Forelimb muscle (tissue), 1 donor: ENCODE measurements around the gene ABHD16A. TPM values are rescaled to one million over a fixed set of nuclear protein-coding genes. Genes with fewer than 3 reads are reported as not detected.

Experiments
- DNase-seq: peaks from one replicate; pipeline ENCODE4 v3.0.0-alpha.2; 2013; ENCODE audit warnings: low read depth
- polyA plus RNA-seq: library from polyadenylated mRNA; unstranded; fragments of 120-200 nt; gene quantifications from one replicate; pipeline ENCODE4 v1.2.1, GENCODE V29; 2013; ENCODE audit not compliant: insufficient read length

ABHD16A gene
- polyA plus RNA-seq, 1 donor, result 43.8 TPM

DNA sequence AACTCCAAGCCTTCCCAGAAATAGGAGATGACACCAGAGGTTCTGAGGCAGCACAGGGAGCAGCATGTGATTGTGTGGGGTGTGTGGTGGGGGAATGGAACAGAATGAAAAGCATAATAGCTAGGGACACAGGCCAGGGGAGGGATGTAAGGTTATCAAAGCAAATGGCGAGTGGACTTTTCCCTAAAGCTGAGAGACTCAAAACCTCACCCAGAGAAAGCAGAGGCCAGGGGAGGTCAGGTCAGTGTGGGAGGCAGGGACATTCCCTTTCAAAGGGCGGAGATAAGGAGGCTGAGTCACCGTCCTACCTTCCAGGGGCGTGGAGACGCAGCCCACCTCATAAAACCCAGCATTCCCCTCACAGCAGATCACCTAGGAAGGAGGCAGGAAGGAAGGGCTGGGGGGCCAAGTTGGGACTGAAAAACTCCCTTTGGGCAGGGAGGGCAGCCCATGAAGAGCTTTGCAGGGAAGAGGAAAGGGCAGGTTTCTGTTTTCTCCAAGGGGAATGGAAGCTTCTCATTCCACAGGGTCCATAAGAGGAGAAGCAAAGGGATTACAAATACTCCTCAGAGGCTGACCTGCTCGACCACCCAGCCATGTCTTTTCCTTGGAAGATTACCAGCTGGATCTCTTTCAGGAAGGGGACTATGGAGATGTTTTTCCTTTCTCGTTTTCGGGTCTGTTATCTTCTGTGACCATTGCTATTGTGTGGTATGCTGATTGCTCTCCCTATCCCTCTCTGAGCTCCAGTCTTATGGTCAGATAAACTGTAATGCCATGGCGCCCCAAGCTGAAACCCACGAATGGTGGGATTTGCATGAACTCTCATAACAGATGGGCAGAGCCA lies 12.7 kb downstream of the ABHD16A start:
- no peak for DNase-seq

DNA sequence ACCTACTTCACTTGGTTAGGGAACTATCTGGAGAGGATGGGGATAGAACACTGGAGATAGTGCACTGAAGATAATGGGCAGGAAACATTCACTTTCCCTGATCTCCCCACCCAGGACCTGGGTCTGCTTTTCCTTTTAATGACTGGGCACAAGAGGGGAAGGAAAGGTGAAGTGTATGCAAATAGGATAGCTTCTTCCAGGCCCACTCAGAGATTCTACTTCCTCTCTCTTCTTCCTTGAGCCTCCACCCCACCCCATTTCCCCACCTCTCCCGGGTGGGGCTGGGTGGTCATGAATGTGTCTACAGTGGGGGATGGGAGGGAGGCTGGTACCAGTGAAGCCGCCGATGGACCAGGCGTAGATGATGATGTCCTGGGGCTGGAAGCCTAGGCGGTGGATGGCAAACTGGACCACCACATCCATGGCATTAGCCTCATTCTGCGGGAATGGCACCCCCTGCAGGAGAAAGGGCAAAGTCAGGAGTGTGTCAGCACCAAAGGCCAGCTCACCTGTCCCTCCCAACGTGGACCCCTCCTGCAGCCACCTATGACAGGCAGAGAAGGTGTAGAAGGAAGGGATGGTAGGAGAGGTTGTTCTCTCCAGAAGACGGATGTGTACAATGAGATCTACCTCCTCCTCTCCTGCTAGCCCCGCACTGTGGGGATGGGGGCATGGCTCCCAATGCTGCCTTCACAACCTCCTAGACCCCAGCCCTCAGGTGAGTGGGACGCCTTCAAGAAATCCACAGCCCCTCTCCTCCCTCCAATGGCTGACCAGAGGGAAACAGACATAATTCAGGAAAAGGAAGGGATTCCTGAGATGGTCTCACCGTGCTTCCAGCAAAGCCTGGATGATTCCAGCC lies 13.6 kb downstream of the ABHD16A start:
- no peak for DNase-seq

DNA sequence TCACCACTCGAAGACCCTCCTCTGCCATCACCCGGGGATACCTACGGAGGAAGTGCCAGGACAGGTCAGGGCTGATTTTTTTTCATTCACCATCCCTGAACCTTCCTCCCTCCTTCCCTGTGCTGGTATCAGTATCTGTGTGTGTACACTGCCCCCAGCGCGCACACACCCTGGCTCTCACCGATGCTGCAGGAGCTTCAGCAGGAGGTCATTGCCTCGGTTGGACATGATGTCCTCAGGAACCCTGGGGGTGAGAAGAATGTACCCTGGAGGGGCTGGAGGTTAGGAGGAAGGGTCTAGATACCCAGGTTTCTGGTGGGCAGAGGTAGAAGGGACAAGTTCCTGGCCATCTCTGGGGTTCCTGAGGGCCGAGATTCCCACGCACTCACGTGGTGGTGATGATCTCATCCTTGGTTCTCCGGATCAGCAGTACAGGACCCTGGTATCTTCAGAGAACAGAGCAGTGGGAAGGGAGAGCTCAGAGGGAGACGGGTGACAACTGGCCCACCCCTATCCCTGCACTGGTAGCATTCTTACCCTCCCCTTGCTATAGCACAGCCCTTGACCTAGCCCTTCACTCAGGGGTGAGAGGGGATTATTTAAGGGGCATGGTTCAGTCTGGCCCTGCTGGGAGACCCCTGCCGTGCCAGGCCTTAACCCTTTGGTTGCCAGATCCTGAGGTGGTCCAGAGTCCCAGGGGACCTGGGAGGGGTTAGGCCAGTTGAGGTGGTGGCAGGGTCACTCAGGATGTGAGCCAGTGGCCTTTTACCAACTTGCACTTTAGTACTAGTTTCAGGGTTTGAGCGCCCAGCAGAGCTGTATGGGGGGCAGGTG lies 15.0 kb downstream of the ABHD16A start:
- DNase-seq, result no peak

DNA sequence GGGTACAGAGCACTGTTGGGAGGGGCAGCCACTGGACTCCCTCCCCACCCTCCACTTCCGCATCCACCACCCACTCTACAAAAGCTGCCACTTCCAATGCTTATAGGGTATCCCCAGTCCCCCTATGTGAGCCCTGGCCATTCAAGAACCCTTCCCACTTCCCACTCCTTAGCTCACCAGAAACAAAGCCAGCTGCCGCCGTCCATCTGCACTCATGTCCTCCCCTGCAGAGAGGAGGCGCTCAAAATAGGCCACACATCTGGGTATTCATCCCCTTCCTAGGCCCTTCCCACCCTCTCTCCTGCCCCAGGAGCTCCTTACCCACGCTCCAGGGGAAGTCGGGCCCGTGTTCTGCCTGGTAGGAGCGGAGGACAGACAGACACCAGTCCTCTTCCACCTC lies 15.8 kb downstream of the ABHD16A start:
- DNase-seq, result no peak

DNA sequence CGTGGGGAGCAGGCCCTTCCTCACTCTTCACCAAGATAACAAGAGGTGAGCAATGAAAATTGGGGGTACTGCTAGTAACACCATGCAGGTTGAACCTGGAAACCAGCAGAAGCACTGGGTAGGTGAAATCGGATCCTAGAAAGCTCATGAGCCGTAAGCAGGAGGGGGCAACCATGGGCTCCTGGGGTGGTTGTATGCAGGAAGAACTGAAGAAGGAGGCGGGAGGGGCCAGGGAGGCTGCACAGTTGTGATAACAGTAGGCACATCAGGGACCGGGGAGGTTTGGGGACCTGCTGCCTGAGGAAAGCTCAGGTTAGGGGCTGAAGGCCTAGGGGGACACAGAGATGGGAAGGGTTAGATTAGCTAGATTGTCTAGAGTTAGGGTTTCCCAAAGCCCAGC lies 16.6 kb downstream of the ABHD16A start:
- no peak for DNase-seq

DNA sequence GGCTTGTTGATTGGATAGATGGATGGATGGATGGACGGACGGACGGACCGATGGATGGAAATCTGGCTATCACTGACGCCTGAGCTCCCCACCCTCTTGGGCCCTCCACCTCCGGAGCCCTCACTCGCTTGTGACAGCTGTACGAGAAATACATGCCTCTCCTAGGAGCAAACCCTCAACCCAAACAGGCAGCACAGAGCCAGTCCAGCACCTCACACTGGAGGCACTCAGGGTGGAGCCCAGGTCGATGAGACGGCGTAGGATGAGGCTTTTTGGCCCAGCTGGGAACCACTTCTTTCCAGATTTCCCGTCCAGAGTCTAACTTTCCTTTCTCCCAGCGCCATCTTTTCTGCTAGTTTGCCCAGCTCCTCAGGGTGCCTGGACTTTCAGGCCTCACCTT lies 19.5 kb downstream of the ABHD16A start:
- no peak for DNase-seq

DNA sequence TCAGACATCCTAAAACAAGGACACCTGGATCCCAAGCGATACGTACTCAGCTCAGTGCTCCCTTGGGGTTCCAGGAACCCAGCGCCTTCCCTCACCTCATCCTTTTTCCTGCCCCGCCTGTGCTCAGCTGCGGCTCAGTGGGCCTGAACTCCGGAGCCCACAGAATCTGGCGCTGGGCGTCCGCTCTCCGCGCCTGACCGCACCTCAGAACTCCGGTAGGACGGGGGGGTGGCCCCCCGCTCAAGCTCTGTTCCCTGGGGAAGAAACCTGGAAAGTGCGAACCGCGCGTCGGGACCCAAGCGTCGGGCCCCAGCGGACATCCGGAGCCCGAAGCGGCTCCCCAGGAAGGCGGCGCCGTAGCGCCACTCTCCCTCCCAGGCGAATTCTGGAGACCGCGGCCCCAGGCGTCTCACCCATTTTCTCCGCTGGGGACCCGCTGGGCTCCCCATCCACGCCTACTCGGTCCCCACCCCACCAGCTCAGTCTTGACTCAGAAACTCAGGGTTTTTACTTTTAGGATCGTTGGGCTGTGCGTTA lies 21.9 kb downstream of the ABHD16A start:
- DNase-seq, result no peak

DNA sequence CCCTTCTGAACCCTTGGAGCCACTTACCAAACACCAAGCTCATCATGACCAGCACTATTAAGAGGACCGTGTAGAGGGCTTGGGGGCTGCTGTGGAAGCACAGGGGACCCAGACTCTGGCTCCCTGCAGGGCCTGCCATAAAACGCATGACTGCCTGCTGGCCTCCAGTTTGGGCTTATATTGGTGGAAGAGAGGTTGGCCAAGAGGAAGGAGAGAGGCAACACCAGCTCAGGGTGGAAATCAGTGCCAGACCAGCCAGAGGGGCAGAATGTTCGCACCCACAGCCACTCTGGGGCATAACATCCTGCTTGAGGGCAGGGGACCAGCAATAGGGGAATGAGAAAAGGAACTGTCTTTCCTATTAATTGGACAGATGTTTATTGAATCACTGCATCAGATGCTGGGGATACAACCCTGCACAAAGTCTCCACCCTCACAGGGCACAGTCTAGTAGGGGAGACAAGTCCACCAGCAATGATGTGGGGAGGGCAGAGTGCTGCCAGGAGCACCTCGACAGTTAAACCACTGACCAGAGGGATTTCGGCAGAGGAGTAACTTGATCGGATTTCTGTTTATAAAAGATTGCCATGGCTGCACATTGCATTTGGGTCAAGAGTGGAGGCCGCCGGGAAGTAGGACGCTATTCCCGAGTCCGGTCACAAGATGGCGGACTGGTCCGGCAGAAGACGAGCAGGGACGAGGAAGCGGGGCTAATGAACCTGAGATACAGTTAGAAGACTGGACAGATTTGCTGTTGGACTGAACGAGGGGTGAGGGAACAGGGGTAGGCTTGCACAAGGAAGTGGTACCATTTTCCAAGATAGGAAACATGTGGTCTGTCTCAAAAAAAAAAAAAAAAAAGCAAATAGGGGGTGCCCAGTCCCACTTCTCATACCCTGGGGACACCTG lies 22.6 kb downstream of the ABHD16A start, which contains the start of gene LY6G5C:
LY6G5C (minus strand) TSS at position 842 of the 909 bp plus-strand sequence; CDS start at position 148, 694 bp downstream.
- DNase-seq, result peak; percentile 77

DNA sequence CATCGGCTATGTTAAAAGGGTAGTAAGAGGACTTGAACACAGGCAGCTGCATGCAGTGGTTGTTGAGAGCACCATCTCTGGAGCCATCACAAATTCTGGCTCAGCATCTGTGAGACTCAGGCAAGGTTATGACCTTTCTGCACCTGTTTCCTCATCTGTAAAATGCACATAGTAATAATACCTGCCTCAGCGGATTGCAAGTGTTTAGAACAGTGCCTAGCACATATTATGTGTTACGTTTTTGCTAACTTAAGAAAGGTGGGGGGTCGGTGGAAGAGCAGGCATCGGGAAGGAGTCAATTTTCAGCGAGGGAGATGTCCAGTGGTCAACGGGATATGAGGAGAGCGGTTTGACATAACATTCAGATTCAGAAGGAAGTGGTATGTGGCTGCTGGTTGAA lies 25.2 kb downstream of the ABHD16A start:
- DNase-seq, result no peak

DNA sequence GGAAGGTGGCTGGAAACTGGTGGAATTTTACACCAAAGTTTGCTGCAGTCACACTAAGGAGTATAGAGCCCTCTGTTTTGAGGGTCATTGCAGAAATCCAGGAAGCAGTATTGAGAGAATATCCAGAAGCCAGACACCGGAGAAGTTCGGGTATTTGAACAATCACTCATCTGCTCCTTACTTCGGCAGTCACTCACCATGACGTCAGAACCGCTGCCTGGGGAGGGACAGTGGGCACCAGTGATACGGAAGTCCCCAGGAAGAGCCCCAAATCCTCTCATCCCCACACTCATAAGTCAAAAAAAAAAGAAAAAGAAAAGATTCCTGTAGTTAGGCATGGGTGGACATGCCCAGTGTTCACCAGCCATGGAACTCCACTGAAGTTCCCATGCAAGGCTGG lies 26.2 kb downstream of the ABHD16A start:
- DNase-seq, result no peak

DNA sequence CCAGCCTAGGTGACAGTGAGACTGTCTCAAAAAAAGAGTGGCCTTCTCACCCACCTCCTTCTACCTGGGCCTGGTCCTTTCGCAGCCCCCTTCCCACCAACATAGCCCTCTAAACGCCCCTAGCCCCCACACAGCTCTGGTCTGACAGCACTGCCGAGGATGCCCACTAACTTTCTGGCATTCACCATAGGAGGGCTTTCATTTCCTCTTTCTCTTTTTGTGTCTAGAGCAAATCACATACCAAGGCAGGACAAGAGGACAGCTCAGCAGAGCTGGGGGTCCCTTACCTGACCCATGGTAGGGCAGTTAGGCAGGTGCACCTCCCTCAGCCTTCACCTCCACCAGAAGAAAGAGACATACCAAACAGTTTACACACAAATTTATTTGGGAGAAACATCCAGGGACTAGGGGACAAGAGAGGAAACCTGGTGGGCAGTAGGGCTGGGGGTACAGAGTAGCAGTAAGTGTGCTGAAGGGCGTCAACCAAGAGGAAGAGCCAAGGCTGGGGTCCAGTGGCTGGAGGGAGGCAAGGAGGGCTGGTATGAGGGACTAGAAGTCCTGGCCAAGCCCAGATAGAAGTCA lies 26.7 kb downstream of the ABHD16A start:
- no peak for DNase-seq

DNA sequence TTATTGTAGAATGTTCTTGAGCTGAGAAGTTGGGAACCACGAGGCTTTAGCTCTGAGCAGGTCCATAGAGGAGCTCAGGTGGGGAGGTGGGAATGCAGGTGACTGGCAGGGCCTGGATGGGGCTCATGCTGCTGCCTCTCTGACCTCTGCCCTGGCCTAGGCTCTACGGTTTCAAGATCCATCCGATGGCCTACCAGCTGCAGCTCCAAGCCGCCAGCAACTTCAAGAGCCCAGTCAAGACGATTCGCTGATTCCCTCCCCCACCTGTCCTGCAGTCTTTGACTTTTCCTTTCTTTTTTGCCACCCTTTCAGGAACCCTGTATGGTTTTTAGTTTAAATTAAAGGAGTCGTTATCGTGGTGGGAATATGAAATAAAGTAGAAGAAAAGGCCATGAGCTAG lies 33.4 kb downstream of the ABHD16A start, which contains the start of gene LY6G5B:
LY6G5B (plus strand) TSS at position 301 of the 400 bp plus-strand sequence. CDS start 975 bp downstream, outside the sequence.
- DNase-seq, result no peak

DNA sequence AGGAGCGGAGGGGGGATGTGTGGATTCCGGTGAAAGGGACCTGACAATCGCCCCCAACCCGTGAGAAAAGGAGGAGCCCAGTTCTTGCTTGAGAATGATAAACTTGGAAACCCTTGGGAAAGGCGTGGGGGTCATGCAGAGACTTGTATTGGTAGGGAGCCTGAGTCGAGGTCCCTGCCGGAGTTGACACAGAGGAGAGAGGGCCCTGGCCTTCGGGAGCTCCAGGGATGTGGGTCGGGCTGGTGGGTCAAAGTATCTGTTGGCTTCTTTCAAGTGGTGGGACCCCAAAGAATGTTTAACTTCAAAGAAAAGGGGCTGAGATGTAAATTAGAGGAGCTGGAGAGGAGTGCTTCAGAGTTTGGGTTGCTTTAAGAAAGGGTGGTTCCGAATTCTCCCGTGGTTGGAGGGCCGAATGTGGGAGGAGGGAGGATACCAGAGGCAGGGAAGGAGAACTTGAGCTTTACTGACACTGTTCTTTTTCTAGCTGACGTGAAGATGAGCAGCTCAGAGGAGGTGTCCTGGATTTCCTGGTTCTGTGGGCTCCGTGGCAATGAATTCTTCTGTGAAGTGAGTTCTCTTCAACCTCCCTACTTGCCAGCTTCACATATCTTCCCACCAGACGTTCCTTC lies 36.7 kb downstream of the ABHD16A start:
- DNase-seq, result no peak

DNA sequence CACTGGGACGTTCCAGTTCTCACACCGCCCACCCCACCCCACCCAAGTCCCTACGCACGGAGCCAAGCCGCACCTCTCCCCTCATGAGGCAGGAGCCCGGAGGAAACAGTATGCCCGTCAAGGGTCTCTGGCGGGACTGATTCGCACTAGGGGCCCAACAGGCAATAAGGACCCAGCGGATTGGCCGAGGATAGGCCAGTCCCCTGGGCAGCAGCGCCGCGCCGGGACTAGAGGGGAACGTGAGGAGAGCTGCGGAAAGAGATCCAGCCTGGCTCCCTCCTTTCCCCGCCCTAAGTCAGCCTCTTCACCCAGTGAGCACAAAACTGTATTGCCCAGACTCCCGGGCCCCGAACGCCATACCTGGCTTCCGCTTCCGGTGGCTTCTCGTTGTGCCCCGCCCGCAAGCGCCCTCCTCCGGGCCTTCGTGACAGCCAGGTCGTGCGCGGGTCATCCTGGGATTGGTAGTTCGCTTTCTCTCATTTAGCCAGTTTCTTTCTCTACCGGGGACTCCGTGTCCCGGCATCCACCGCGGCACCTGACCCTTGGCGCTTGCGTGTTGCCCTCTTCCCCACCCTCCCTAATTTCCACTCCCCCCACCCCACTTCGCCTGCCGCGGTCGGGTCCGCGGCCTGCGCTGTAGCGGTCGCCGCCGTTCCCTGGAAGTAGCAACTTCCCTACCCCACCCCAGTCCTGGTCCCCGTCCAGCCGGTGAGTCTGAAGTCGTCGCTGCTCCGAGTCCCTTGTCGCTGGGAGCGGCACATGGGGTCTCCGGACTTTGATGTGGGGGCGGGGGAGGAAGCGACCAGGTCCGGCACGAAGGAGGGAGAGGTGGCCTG lies 37.4 kb downstream of the ABHD16A start, which contains the start of gene CSNK2B:
CSNK2B (plus strand) TSS at position 580 of the 836 bp plus-strand sequence. CDS start 752 bp downstream, outside the sequence.
- peak; percentile 95 for DNase-seq

DNA sequence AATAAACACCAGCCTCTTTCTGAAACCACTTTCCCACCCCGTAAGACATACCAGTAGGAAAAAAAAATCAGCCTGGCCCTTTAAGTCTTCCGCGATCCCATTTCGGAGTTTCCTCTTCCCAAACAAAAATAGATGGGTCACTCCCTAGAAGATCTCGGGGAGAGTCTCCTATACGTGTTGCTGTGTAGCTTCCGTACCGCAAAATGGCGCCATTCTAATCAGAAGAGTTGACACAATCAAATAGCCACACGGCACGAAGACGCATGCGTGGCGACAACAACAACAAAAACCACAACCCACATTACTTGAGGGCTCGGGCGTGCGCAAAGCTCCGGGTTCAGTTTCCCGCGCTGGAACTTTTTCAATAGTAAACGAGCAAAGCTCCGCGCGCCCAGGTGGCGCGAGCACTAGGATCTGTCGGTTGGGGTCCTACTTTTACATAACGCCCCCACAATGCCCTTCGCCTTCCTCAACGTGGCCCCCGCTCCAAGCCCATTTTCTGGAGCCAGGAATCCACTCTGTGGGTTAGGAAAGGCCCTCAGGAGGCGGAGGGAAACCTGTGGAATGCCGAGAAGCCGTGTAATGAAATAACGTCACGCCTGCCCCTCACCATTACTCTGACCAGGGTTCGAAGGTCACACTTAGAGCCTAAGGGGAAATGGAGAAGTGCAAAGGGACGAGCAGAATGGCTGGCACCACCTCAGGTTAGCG lies 38.2 kb downstream of the ABHD16A start, which contains the start of gene GPANK1:
GPANK1 (minus strand) TSS at position 208 of the 711 bp plus-strand sequence. CDS start 519 bp downstream, outside the sequence.
- peak; percentile 98 for DNase-seq

DNA sequence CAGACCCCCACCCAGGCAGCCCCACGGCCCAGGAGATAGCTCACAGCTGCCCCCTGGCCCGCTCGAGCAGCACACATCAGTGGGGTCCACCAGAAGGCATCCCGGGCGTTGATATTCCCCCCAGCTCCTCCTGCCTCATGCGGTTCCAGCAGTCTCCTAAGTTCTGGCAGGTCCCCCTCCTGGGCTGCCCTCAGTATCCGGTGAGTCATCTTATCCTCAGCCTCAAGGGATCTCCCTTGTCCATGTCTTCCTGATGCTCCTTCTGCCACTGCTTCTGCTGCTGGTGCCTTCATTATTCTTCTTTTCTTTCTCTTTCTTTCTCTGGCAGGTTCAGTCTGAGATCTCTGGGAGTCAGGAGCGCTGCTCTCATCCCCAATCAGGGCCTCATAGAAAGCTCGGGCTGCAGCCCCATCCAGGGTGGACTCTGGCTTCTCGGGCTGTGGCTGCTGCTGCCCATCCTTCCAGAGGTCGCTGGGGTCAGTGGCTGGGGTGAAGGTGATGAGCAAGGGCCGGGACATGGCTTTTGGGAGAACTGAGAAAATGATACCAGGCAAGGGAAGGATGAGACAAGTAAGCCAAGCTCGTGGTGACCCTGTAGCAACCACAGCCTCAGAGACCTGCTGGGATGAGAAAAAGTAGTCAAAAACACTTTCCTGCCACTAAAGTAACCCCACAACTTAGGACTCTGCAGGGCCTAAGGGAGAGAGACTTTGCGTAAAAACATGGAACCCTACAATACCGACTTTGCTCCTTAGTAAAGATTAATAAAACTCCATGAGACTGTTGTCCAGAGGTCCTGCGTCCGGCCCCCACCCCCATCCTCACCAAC lies 38.9 kb downstream of the ABHD16A start:
- DNase-seq, result no peak
